GM23338 (cell line): ENCODE data around the gene MAPK8IP3. TPM values are rescaled to one million over a fixed set of nuclear protein-coding genes. Genes with fewer than 3 reads are reported as not detected.

Experiments used
- ATAC-seq: fragments of 200-7000 bp; cut with Tn5 transposase; 3 replicates; pipeline ENCODE4 v1.9.1; 2020
- DNase-seq: peaks from one replicate; pipeline ENCODE4 v3.0.0-alpha.2; 2015; ENCODE audit warnings: low spot score
- H2AFZ ChIP-seq: fragments of 200-600 bp; sonication (generic); 2 replicates; pipeline ENCODE4 v1.8.0; 2016; ENCODE audit warnings: antibody characterized with exemption, mild to moderate bottlenecking, moderate library complexity
- H3F3A ChIP-seq: fragments of 200-600 bp; sonication (generic); replicated peaks from 2 replicates; pipeline ENCODE4 v1.8.0; 2017; ENCODE audit warnings: antibody characterized with exemption, mixed run types, low read depth
- H3K27ac ChIP-seq: fragments of 200-600 bp; sonication (generic); 2 replicates; pipeline ENCODE4 v1.6.1; 2016; ENCODE audit warnings: low read depth
- H3K27me3 ChIP-seq: fragments of 200-600 bp; sonication (generic); 2 replicates; pipeline ENCODE4 v1.8.0; 2016; ENCODE audit warnings: mild to moderate bottlenecking, mixed run types, moderate library complexity; ENCODE audit not compliant: insufficient read depth
- H3K36me3 ChIP-seq: fragments of 200-600 bp; sonication (generic); 2 replicates; pipeline ENCODE4 v1.8.0; 2016; ENCODE audit warnings: mild to moderate bottlenecking; ENCODE audit not compliant: insufficient read depth
- H3K4me1 ChIP-seq: fragments of 200-600 bp; sonication (generic); 2 replicates; pipeline ENCODE4 v1.8.0; 2016; ENCODE audit warnings: mild to moderate bottlenecking, moderate library complexity; ENCODE audit not compliant: insufficient read depth
- H3K4me2 ChIP-seq: fragments of 200-600 bp; sonication (generic); 2 replicates; pipeline ENCODE4 v1.7.1; 2017; ENCODE audit warnings: mixed run types
- H3K4me3 ChIP-seq: fragments of 200-600 bp; sonication (generic); 2 replicates; pipeline ENCODE4 v1.6.1; 2016; ENCODE audit warnings: mixed run types
- H3K79me2 ChIP-seq: fragments of 200-600 bp; sonication (generic); replicated peaks from 2 replicates; pipeline ENCODE4 v1.8.0; 2017; ENCODE audit warnings: mild to moderate bottlenecking; ENCODE audit not compliant: insufficient read depth
- H3K9me2 ChIP-seq: fragments of 200-600 bp; sonication (generic); 2 replicates; pipeline ENCODE4 v1.8.0; 2017; ENCODE audit not compliant: insufficient read depth
- H4K20me1 ChIP-seq: fragments of 200-600 bp; sonication (generic); replicated peaks from 2 replicates; pipeline ENCODE4 v1.8.0; 2017; ENCODE audit warnings: mild to moderate bottlenecking; ENCODE audit not compliant: insufficient read depth
- H3K27ac Mint-ChIP-seq: 2 replicates; pipeline ENCODE4 v1.8.0; 2020; ENCODE audit warnings: inconsistent platforms, mild to moderate bottlenecking, moderate library complexity, mixed read lengths
- H3K27me3 Mint-ChIP-seq: 3 replicates; pipeline ENCODE4 v1.8.0; 2022; ENCODE audit warnings: low read depth, mild to moderate bottlenecking, moderate library complexity, mixed read lengths, inconsistent platforms; ENCODE audit not compliant: insufficient read depth, poor library complexity
- H3K36me3 Mint-ChIP-seq: 3 replicates; pipeline ENCODE4 v1.8.0; 2021; ENCODE audit warnings: low read depth, mild to moderate bottlenecking, inconsistent platforms, moderate library complexity, mixed read lengths
- H3K4me1 Mint-ChIP-seq: 3 replicates; pipeline ENCODE4 v1.8.0; 2020; ENCODE audit warnings: mild to moderate bottlenecking, inconsistent platforms, mixed read lengths
- H3K4me3 Mint-ChIP-seq: 3 replicates; pipeline ENCODE4 v1.8.0; 2021; ENCODE audit warnings: moderate library complexity, mild to moderate bottlenecking, inconsistent platforms, mixed read lengths
- H3K9me3 Mint-ChIP-seq: 3 replicates; pipeline ENCODE4 v1.8.0; 2020; ENCODE audit warnings: moderate library complexity, mild to moderate bottlenecking, inconsistent platforms, mixed read lengths
- CREB1 ChIP-seq: fragments of 250-450 bp; sonication (Bioruptor Pico); IDR thresholded peaks from 2 replicates; pipeline ENCODE4 v1.5.0; 2020; ENCODE audit warnings: low read depth, mild to moderate bottlenecking, moderate library complexity
- CTCF ChIP-seq, 2 experiments: fragments of 200-600 bp in 1 of 2; sonication (generic) in 1 of 2; conservative IDR thresholded peaks; 2 replicates each; pipeline versions ENCODE4 v1.5.1 to v1.6.1; 2016 to 2017; ENCODE audit warnings: antibody characterized with exemption in 2 of 2, low read depth in 2 of 2, mild to moderate bottlenecking in 2 of 2, moderate library complexity in 1 of 2
- ETS1 ChIP-seq: IDR thresholded peaks from 2 replicates; pipeline ENCODE4 v1.6.1; 2016; ENCODE audit warnings: antibody characterized with exemption
- EZH2 ChIP-seq: fragments of 200-600 bp; sonication (generic); IDR thresholded peaks from one replicate; pipeline ENCODE4 v1.8.0; 2017; ENCODE audit warnings: antibody characterized with exemption, mild to moderate bottlenecking, low read depth; ENCODE audit not compliant: unreplicated experiment
- EZH2phosphoT487 ChIP-seq: fragments of 200-600 bp; sonication (generic); IDR thresholded peaks from one replicate; pipeline ENCODE4 v1.8.1; 2018; ENCODE audit warnings: antibody characterized with exemption; ENCODE audit not compliant: unreplicated experiment
- JUNB ChIP-seq: IDR thresholded peaks from one replicate; pipeline ENCODE4 v1.6.1; 2016; ENCODE audit warnings: antibody characterized with exemption; ENCODE audit not compliant: unreplicated experiment
- NANOG ChIP-seq: IDR thresholded peaks from 2 replicates; pipeline ENCODE4 v1.6.1; 2016; ENCODE audit warnings: antibody characterized with exemption, borderline replicate concordance
- POLR2AphosphoS5 ChIP-seq: IDR thresholded peaks from 2 replicates; pipeline ENCODE4 v1.6.1; 2016; ENCODE audit warnings: antibody characterized with exemption, low read depth
- REST ChIP-seq: IDR thresholded peaks from one replicate; pipeline ENCODE4 v1.6.1; 2018; ENCODE audit warnings: antibody characterized with exemption; ENCODE audit not compliant: unreplicated experiment
- STAT1 ChIP-seq: IDR thresholded peaks from one replicate; pipeline ENCODE4 v1.6.1; 2016; ENCODE audit warnings: antibody characterized with exemption; ENCODE audit not compliant: unreplicated experiment
- ZNF114 ChIP-seq: fragments of 250-450 bp; sonication (Bioruptor Pico); IDR thresholded peaks from 2 replicates; pipeline ENCODE4 v1.5.0; 2020; ENCODE audit warnings: mild to moderate bottlenecking, moderate library complexity
- ZNF331 ChIP-seq: fragments of 250-450 bp; sonication (Bioruptor Pico); IDR thresholded peaks from 2 replicates; pipeline ENCODE4 v1.5.0; 2020; ENCODE audit warnings: low read depth, mild to moderate bottlenecking, moderate library complexity
- ZNF462 ChIP-seq: fragments of 250-450 bp; sonication (Bioruptor Pico); IDR thresholded peaks from 2 replicates; pipeline ENCODE4 v1.5.0; 2020; ENCODE audit warnings: mild to moderate bottlenecking, moderate library complexity
- polyA plus RNA-seq: library from polyadenylated mRNA; unstranded; fragments of >200 nt; fragmentation: Nextera tagmentation; extraction: Ambion mirVana; gene quantifications from 2 replicates; pipeline ENCODE4 v1.2.1, GENCODE V29; 2016
- total RNA-seq: library from RNA; depleted of rRNA; stranded (reverse); fragments of >200 nt; shearing (Covaris generic); gene quantifications from 2 replicates; pipeline ENCODE4 v1.2.3, GENCODE V29; 2014

MAPK8IP3 gene
- total and polyA plus RNA-seq, 2 experiments from 2014 or later, result 11.3 to 58.4 TPM

GRCh38 chr16:1807626-1808025, 101.6 kb downstream of the MAPK8IP3 start:
- Histone ChIP-seq H3K4me1 (no peaks in the 10 kb centered on the region), H3F3A (no peaks in the 10 kb centered on the region), H3K79me2 (no peaks in the 10 kb centered on the region), H2AFZ (no peak overlapping the region), H3K4me2 (no peak overlapping the region), H3K27me3 (no peaks in the 10 kb centered on the region), H3K9me2 (no peaks in the 10 kb centered on the region), H3K27ac (no peak overlapping the region), H4K20me1 (no peaks in the 10 kb centered on the region; the same call in 1 of the 2 replicates), H3K4me3 (no peak overlapping the region), H3K36me3 (no peaks in the 10 kb centered on the region)
- peaks cover 18% of the 10 kb centered on the region; the same call in 2 of the 3 replicates for H3K9me3 Mint-ChIP-seq
- H3K4me1 Mint-ChIP-seq, result no peaks in the 10 kb centered on the region
- no peak overlapping the region for H3K27ac Mint-ChIP-seq
- DNase-seq, result no peak
- H3K27me3 Mint-ChIP-seq, result peaks cover 1% of the 10 kb centered on the region
- H3K4me3 Mint-ChIP-seq, result no peak overlapping the region
- no peak for TF ChIP-seq NANOG
- TF ChIP-seq POLR2AphosphoS5, result no peak
- no peak for TF ChIP-seq ZNF331 (CRISPR knock-in tag)
- no peak for TF ChIP-seq ZNF462
- TF ChIP-seq EZH2phosphoT487, result no peak
- TF ChIP-seq STAT1, result no peak
- TF ChIP-seq ZNF114, result no peak
- no peak for TF ChIP-seq CTCF (conservative IDR thresholded peaks at IDR 0.05; ENCODE audit: low read depth in 2 of 2)
- TF ChIP-seq REST, result no peak
- TF ChIP-seq JUNB, result no peak
- no peak for TF ChIP-seq CREB1
- no peak for TF ChIP-seq EZH2
- no peak for TF ChIP-seq ETS1
- ATAC-seq, result no peak
- H3K36me3 Mint-ChIP-seq, result peaks cover 40% of the 10 kb centered on the region
